GM12891 (cell line): ENCODE results near the gene SULT1C4.
"Not testable (repeated sequence)": the region's sequence is repeated elsewhere in the genome, so short reads cannot be mapped to it uniquely, and the experiment has no call there.

Experiments
- DNase-seq: peaks from one replicate; pipeline ENCODE4 v3.0.0; 2011; ENCODE audit warnings: low spot score; ENCODE audit not compliant: insufficient read length
- FAIRE-seq: peaks from 2 replicates; lab custom pipeline; 2011; peaks lifted over from hg19 to GRCh38; lab: Jason Lieb, UNC
- PAX5 ChIP-seq: IDR thresholded peaks from 2 replicates; pipeline ENCODE4 v1.6.1; 2011; ENCODE audit warnings: low read length, moderate library complexity, mild to moderate bottlenecking; ENCODE audit not compliant: insufficient read depth, severe bottlenecking
- POLR2A ChIP-seq: IDR thresholded peaks from 2 replicates; pipeline ENCODE4 v1.6.1; 2011; ENCODE audit warnings: low read depth, low read length, control low read depth
- POLR2AphosphoS5 ChIP-seq: IDR thresholded peaks from 2 replicates; pipeline ENCODE4 v1.6.1; 2011; ENCODE audit warnings: low read depth, low read length, control low read depth
- POU2F2 ChIP-seq: IDR thresholded peaks from 2 replicates; pipeline ENCODE4 v1.6.1; 2011; ENCODE audit warnings: low read depth, mild to moderate bottlenecking, control low read depth, low read length, moderate library complexity
- SPI1 ChIP-seq: IDR thresholded peaks from 2 replicates; pipeline ENCODE4 v1.6.1; 2011; ENCODE audit warnings: low read depth, low read length, control low read depth
- TAF1 ChIP-seq: IDR thresholded peaks from 2 replicates; pipeline ENCODE4 v1.6.1; 2011; ENCODE audit warnings: low read depth, low read length, control low read depth

Gene SULT1C4

GRCh38 chr2:108355906-108356734, 21.6 kb upstream of the SULT1C4 start:
- TF ChIP-seq POLR2A (no peak), SPI1 (no peak), TAF1 (no peak), PAX5 (no peak), POU2F2 (no peak), POLR2AphosphoS5 (no peak)
- DNase-seq (no peak), FAIRE-seq (no peak)

- FAIRE-seq, DNase-seq: not testable (repeated sequence)
Measured at GRCh38 chr2:108359336-108359735, 18.4 kb upstream of the SULT1C4 start.

GRCh38 chr2:108360776-108361468, 16.8 kb upstream of the SULT1C4 start:
- DNase-seq (no peak), FAIRE-seq (no peak)
- no peak for TF ChIP-seq POLR2A
- no peak for TF ChIP-seq POLR2AphosphoS5
- TF ChIP-seq POU2F2, result no peak
- TF ChIP-seq SPI1, result 0 out of 2 replicates have a peak, but pooled peaks have one; percentile 3

- peak; percentile 86 for TF ChIP-seq SPI1
- TF ChIP-seq POU2F2, result no peak
- DNase-seq, result no peak
- no peak for FAIRE-seq
Measured at GRCh38 chr2:108363024-108363907, 14.5 kb upstream of the SULT1C4 start.

- FAIRE-seq (no peak), DNase-seq (no peak)
- TF ChIP-seq TAF1 (no peak), POLR2A (no peak), POU2F2 (no peak), SPI1 (no peak), PAX5 (no peak), POLR2AphosphoS5 (no peak)
Measured at GRCh38 chr2:108363908-108364225, 13.9 kb upstream of the SULT1C4 start.

- DNase-seq (no peak), FAIRE-seq (no peak)
- TF ChIP-seq PAX5, result no peak
- no peak for TF ChIP-seq TAF1
- TF ChIP-seq POU2F2, result no peak
- no peak for TF ChIP-seq POLR2A
- TF ChIP-seq POLR2AphosphoS5, result no peak
- no peak for TF ChIP-seq SPI1
Measured at GRCh38 chr2:108364676-108365297, 13.0 kb upstream of the SULT1C4 start.

GRCh38 chr2:108365656-108366055, 12.1 kb upstream of the SULT1C4 start:
- TF ChIP-seq PAX5 (no peak), POLR2AphosphoS5 (no peak), SPI1 (no peak), TAF1 (no peak), POU2F2 (no peak), POLR2A (no peak)
- DNase-seq (no peak), FAIRE-seq (no peak)

- TF ChIP-seq POLR2A (no peak), PAX5 (no peak), SPI1 (no peak), TAF1 (no peak), POU2F2 (no peak), POLR2AphosphoS5 (no peak)
- FAIRE-seq (no peak), DNase-seq (no peak)
Measured at GRCh38 chr2:108367014-108367413, 10.7 kb upstream of the SULT1C4 start.

- FAIRE-seq, result no peak
- TF ChIP-seq POLR2AphosphoS5 (no peak), POLR2A (no peak), TAF1 (no peak), PAX5 (no peak)
- no peak for DNase-seq
Measured at GRCh38 chr2:108367561-108368175, 10.1 kb upstream of the SULT1C4 start.
